Upper lobe of left lung (tissue), 4 donors: ENCODE results near the gene KRT81.

Experiments
- POLR2A ChIP-seq, 4 donors: fragments of 450-650 bp; IDR thresholded peaks; one replicate each; pipeline ENCODE4 v1.5.1; 2016 to 2017; ENCODE audit warnings: antibody characterized with exemption in 4 of 4, mild to moderate bottlenecking in 2 of 4
- POLR2AphosphoS5 ChIP-seq, 2 donors: sonication (generic); formaldehyde crosslinking; IDR thresholded peaks; one replicate each; pipeline ENCODE4 v1.5.1; 2017; ENCODE audit warnings: antibody characterized with exemption in 2 of 2
- TF ChIP-seq, protein P1 (sequence below), 6 experiments: fragments of 450-650 bp in 4 of 6; fragments of 200-600 bp in 2 of 6; sonication (generic) in 2 of 6; IDR thresholded peaks; one replicate each; pipeline ENCODE4 v1.5.1; 2016 to 2019; ENCODE audit warnings: antibody characterized with exemption in 6 of 6

DNA sequence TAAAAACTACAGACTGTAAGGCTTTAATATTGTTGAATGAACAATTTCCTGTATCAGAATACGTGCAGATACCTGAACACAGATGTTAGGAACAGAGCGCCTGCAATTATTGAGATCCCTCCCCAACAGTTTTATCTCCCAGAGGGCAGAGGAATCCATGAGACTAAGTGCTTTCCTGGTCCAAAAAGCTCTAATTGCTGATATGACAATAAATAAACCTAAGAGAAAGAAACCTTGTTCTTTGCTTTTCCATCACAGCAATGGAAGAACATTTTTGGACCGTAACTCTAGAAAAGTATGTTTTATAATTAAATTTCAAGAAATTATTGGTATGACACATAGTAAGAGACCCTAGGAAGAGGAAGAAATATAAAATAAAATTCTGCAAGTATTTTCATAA, 42.9 kb upstream of the KRT81 start:
- no peak for TF ChIP-seq POLR2AphosphoS5 (IDR thresholded peaks at IDR 0.05)
- TF ChIP-seq, protein P1, sequence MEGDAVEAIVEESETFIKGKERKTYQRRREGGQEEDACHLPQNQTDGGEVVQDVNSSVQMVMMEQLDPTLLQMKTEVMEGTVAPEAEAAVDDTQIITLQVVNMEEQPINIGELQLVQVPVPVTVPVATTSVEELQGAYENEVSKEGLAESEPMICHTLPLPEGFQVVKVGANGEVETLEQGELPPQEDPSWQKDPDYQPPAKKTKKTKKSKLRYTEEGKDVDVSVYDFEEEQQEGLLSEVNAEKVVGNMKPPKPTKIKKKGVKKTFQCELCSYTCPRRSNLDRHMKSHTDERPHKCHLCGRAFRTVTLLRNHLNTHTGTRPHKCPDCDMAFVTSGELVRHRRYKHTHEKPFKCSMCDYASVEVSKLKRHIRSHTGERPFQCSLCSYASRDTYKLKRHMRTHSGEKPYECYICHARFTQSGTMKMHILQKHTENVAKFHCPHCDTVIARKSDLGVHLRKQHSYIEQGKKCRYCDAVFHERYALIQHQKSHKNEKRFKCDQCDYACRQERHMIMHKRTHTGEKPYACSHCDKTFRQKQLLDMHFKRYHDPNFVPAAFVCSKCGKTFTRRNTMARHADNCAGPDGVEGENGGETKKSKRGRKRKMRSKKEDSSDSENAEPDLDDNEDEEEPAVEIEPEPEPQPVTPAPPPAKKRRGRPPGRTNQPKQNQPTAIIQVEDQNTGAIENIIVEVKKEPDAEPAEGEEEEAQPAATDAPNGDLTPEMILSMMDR (IDR thresholded peaks at IDR 0.05) = no peak
- no peak for TF ChIP-seq POLR2A (IDR thresholded peaks at IDR 0.05)
